Fibroblast of upper back skin (primary cell): ENCODE measurements around the gene ENPEP.
"Not testable (repeated sequence)": the region's sequence is repeated elsewhere in the genome, so short reads cannot be mapped to it uniquely, and the experiment has no call there.

Source experiments
- DNase-seq: peaks from one replicate; pipeline ENCODE4 v3.0.0-alpha.2; 2013

The ENPEP gene

DNA sequence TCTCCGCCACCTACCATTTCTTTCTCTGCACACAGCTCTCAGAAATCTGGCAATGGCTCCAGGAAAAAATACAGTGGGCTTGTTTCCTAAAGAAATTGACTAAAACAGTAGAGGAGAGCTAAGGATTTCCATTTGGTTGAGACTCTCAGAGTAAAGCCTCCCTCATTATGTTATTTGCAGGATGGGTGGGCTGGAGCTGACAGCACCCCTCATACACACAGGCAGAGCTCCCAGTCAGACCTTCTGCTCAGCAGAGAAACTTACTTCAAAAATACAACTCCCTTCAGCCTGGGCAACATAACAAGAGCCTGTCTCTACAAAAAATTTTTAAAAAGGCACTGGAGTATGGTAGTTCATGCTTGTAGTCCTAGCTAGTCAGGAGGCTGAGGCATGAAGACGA is 44.9 kb downstream of the ENPEP start:
- DNase-seq: no peak

DNA sequence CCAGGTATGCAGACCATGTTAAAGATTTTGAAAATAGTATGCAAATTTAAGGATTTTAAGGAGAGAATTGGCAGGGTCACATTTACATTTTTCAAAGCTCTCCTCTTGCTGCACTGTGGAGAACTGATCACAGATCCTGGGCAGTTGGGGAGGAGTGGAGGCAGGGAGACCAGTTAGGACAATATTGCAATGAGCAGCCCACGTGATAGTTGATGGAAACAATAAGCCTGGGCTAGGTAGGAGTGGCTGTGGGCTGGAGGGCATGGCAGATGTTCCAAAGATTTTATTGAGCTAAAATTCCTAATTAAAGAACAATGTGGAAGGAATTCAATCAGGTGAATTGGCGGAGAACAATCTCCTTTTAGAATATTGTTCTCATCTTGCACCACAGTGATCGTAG is 50.6 kb downstream of the ENPEP start:
- no peak for DNase-seq

DNA sequence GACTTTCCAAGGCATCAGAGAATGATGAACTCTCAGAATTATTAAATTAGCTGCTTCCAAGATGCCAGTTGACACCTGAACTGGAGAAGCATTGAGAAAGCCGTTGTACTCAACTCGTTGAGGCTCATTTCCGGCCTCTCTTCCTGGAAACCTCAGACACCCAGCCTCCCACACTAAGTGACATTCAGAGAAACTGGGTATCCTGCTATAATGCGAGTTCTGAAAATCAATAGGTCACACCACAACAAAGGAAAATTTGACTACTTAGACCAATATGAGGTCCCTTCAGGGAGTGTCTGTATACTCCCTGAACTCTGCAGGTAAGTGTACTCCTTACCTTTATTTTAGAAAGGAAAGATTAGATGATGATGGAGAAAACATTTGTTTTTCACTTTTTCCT is 51.2 kb downstream of the ENPEP start:
- DNase-seq: no peak

DNA sequence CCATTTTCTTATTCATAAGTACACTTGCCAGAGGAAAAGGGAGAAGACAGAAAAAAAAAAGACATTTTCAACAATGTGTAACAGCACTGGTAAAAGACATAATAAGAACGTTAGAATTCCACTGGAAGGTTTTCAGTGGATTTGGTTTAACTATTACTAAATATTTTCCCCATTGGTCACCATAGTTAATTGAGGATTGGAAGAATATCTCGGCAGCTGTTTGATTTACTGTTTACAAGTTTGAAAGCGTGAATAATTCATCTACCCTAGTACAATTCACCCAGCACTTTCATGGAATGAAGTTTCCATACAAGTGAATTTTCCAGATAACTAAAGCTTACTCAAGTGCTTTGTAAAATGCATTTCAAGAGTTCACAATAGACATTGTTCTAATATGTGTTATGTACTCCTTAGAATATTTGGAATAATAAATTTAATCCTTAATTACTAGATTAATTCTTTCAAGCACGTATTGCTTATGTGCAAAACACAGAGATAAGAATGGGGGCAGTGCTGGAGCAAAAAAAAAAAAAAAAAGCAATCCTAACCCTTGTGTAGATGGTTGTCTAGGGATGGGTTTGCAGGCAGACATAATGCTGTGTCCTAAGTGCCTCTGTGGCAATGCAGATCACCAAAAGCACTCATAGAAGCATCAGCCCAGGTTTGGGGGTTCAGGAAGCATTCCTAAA is 57.1 kb downstream of the ENPEP start:
- DNase-seq: peak; percentile 9

DNA sequence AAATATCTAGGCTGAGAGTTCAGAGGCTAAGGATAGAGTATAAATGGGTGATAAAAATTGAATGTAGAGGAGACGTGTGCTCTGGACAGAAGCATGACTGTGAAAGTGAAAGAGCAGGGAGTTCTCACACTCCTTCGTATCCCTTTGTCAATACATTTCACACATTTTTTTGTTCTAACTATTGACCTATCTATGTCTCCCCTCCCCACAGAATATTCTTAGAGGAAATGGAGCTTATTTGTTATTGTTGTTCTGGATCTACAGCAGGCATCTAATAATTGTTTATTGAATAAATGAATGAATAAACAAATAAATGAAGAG is 57.6 kb downstream of the ENPEP start:
- DNase-seq: no peak

DNA sequence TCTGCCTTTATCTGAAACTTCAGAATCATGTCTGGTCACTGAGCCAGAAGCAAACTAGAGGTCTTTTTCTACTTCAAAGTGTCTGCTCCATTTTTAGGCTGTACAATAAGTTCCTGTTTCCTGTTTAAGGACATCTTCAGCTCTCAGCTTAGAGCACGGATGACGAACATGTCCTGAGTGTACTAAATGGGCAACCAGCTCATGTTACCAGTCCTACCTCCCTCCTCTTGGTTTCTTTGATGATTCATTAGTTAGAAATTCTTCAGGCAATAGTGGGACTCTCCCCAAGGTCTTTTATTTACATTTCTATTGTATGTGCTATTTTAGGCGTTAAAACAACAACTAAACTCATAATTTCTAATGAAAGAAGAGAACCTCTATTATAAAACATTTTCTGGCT is 58.0 kb downstream of the ENPEP start:
- DNase-seq: peak; percentile 93

DNA sequence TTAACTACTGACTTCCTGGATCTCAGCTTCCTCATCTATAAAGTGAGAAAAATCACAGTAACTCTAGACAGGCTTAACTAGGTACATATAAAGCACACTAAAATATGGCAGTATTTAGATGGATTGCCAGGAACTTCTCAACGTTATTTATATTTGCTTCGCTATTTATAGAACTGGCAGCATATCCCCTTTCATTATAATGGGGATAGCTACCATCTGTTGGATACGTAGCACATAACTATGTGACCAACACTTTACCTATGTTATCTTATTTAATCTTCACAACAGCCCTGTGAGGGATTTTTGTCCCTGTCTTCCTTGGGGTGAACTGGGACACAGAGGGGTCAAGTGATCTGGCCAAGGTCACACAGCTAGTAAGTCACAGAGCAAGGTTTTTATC is 64.6 kb downstream of the ENPEP start:
- peak; percentile 61 for DNase-seq

DNA sequence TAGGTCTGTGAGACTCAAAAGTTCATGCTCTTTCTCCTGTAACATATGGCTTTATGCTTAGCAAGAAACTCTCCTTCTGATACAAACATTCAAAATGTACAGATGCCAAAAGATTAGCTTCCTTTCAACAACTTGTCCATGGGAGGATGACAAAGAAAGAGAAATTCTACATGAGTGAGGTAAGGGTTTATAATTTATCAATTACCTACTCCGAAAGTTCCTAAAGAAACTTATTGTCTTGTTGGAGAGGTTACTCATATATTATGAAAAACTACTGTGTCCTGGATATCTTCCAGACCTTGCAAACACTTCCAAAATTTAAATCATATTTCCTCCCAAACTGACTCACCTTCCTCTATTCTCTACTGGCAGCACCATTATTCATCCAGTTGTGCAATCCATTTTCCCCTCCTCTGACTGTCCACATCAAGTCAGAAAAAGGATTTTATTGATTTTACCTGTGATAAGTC is 65.1 kb downstream of the ENPEP start:
- peak; percentile 96 for DNase-seq

DNA sequence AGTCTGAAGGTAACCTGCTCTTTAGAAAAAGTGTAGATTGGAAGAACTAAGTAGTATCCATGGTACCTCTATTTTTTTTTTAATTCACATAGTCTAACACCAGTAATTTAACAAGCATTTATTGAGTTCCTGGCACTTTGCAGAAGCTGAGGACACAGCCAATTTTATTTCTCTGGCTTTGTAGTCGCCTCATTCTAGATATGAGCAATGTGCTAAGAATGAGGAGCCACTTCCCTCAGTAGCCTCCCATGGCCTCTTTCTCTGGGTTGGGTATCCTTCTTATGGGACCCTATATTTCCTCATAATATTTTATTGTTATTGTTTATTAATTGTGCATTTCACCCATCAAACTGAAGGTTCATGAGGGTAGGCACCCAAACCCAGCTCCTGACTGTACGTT is 67.6 kb downstream of the ENPEP start:
- peak; percentile 16 for DNase-seq

DNA sequence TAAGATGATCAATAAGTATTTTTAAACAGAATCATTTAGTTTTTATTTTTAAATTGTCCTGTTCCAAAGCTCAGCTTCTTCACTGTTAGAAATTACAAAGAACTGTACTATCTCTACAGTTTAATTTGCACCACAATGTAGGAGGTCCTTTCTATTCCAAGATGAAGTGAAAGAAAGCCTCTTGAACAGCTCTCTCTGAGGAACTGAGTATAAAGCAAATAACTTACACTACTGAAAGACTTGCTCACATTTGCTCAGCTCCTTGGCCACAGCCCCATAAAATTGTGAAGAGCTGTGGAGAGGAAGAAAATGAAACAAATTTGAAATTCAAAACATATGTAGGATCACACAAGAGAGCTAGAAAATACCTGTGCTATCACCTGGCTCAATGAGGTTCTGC is 68.6 kb downstream of the ENPEP start:
- DNase-seq: no peak

DNA sequence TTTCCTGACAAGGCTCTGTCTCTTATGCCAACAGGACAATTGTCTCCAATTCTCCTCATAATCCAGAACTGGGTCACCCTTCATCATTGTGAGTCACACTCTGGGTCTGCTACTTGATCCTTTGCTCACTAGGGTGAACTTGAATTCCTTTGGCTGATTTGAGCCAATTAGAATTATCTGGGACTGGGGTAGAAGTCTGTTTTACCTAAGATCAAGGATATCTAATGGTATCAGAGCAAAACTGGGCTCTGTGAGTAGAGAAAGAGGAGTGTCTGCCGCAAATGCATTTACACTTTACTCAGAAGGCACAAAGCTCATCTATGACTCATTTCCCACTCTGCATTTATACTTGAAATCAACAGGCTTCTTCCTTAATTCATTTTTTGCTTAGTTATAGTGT is 74.3 kb downstream of the ENPEP start:
- peak; percentile 12 for DNase-seq

DNA sequence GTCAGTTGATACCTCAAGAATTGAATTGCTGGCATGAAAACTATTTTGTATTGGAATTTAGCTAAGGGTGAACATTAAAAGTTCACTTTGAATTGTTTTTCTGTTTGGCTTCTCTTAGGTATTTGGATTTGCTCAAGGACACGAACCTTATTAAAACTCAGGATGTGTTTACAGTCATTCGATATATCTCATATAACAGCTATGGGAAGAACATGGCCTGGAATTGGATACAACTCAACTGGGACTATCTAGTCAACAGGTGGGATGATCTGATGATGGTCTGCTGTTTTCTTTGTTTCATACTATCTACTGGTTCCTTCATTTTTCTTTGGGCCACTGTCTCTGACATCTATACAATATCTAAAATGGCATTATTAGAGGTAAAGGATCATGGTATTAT is 77.2 kb downstream of the ENPEP start:
- DNase-seq: no peak

DNA sequence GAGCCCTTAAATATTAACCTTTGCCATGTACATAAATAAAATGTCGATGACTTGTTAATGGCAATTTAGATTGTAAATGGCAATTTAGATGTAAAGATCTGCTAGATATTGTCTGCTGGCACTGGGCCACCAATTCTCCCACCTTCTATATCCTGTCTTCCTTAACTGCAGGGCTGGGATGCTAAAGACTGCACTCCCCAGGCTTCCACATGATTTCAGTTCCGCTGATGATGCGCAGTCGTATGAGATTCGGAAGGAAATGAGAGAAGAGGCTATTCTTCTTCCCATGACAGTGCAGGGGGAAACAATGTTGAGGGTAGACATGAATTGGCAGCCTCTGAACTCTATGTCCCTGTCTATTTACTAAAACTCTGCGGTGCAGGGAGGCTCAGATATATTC is 91.3 kb downstream of the ENPEP start:
- DNase-seq: no peak

DNA sequence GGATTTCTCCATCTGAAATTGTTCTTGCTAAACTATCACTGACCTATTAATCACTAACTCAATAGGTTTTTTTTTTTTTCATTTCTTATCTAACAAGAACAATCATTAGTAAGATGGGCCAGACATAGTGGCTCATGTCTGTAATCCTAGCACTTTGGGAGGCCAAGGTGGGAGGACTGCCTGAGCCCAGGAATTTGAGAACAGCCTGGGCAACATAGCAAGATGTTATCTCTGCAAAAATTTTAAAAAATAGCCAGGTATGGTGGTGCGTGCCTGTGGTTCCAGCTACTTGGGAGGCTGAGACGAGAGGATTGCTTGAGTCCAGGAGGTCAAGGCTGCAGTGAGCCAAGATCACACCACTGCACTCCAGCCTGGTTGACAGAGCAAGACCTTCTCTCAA is 100.7 kb downstream of the ENPEP start:
- DNase-seq: not testable (repeated sequence)

DNA sequence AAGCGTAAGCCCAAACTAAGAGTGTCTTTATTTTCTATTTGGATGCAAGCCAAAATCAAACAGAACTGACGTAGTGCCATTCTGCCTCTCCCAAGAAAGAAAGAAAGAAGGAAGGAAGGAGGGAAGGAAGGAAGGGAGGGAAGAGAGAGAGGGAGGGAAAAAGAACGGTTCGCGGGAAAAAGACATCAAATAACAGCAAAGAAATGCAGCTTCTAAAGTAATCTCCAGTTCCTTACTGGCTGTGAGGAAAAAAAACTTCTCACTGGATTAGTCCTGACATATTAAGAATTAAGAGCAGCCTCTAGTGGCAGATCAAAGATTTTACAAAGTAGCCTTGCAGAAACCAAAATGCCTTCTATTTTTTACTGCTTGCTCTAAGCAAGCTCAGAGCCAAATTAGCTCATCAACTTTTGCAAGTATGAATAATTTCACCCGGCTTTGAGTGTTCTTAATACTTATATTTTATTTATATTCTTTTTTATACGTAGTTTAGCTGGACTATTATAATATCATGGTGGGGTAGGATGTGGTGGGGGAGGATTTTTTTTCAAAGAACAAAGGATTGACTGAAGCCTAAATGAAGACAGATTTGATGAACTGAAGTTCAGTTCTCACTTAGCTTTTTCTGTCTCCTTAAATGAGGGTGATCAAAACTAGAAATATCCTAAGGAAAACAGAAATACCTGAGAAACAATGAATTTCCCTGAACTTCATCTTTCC is 110.3 kb downstream of the ENPEP start:
- peak; percentile 73 for DNase-seq

DNA sequence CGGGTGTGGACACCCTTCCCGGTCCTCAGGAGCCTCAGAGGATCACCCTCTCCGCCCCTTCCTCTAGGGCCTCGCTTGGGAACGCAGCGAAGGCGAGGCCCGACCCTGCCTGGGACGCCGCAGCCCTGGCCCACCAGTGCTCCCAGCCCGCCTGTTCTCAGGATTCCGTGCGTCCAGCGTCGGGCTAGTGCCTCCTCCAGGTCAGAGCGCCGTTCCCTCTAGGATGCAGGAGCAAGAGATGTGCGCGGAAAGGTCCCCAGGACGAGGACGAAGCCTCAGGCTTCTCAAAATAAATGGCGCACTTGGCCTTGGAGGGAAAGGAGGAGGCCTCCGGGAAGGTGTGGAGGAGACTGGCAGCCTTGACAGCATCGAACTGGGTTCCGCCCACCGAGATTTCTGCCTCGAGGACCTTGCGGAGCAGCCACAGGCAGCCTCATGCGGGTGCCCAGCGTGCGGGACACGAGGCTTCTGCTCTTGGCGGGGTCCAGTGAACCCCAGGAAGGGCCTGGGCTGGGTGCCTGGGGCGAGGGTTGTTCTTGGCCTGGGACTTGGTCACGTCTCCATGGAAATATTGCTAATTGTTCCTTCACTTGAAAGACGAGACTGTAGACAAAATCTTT is 111.8 kb downstream of the ENPEP start:
- no peak for DNase-seq

DNA sequence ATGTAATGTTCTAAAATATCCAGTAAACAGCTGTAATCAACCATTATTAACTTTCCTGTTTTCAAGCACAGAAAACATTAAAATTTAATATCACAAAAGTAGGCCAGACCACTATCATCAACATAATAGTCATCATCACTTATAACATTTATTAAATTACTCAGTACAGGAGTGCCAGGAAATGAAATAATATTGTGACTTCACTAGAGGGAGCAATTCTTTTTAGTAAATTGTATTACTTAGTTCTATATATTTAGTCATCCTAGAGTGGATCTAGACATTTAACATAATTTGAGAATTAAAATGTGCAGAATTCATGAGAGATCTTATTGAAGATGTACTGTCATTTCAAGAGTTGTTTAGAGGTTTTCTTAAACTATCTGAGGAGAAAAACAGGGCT is 113.3 kb downstream of the ENPEP start:
- peak; percentile 7 for DNase-seq

DNA sequence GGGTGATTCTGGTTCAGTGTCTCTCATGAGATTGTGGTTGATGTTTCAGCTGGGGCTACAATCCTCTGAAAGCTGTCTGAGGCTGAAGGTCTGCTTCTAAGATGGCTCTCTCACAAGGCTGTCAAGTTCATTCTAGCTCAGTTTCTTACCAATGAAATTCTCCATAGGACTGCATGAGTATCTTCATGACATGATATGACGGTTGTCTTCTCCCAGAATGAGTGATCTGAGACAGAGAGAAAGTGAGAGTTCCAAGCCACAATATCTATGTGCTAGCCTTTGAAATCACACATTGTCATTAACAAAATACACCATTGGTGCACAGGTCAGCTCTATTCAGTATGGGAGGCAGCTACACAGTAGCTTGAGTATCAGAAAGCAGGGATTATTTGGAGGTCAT is 119.6 kb downstream of the ENPEP start:
- DNase-seq: no peak

DNA sequence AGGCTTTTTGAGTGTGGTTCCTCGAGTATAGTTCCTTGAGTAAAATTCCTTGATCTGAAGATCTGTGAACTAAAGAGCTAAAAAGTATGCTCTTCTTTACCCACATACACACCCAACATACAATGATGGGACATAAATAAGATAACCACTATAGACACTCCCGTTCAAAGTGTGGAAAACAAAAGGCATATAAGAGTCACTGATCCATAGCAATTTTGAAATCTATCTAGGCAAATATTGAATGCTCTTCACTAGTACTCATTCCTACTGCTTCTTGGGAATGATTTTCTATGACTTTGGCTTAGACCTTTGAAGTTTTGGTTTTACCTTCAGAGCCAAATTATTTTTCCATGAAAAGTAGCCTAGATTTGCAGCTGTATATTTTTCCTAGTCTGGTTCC is 120.5 kb downstream of the ENPEP start:
- no peak for DNase-seq

DNA sequence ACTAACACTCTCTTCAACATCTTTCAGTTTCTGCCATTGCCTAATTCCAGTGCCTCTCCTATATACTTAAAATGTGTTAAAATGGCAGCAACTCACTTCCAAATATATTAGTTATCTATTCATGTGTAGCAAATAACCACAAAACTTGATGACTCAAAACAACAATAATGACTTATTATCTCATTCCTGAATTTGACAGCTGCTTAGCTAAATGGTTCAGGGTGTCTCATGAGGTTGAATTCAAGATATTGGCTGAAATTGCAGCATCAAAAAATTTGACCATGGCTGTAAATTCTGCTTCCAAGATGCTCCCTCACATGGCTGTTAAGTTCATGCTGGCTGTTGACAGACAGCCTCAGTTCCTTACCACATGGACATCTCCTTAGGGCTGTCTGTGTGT is 121.6 kb downstream of the ENPEP start:
- no peak for DNase-seq

DNA sequence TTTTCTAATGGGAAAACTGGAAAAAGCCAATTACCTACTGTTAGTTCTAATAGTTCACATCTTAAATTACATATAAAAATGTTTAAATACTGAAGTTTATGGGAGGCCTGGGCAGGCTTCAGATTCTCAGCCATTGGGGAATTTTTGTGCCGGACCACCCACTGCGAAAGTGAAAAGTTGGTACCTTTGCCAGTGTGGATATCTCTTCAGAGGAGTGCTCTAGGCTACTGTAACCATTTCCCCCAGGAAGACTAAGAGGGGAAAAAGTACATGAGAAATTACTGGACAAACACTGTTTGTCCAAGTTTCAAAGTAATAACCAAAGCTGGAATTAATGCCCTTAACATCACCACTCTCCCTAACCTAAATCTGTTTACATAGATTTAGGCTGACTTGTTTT is 126.1 kb downstream of the ENPEP start:
- no peak for DNase-seq

DNA sequence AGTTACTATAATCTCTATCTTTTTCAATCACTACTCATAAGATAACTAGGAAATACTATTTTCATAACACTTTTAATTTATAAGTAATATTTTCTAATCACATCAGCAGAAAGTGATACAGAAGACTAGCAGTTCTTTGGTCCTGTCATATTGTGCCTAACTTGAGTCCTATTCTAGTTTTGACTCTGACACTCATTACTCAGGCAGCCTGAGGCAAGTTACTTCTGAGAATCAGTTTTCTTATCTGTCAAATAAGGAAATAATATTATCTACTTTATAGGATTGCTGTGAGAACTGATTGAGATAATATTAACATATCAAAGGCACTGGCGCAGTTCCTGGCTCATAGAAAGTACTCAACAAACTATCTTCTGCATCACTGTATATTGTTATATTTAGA is 129.1 kb downstream of the ENPEP start:
- DNase-seq: no peak

DNA sequence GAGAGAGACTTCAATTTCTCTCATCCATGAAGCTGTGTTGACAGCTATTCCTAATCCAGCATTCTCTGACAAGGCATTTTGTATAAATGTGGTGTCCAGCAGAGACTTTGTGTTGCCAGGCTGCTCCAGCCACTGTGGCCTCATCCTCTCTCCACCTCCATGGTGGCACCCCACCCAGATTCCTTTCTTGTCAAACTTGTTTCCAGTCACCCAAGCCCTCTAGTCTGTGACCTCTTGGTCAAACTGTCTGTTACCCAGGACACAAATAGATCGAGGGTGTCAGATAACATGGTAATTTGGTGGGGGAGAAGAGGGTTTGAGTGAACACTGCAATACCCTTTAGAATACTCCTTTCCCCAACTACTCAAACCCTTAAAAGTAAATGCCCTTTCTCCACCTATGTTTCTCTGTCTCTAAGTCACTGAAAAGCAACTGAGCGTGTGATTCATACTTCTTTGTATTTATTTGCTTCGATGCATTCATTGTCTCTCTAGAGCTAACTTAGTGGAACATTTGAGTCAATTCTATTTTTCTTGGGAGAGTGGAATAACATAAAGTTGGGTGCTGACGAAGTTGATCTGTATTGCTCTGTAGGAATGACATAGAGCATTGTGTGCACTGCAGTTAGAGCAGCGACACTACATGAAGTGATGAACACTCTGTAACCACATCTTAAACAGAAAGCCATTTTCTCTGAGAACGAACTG is 133.2 kb downstream of the ENPEP start:
- DNase-seq: no peak

DNA sequence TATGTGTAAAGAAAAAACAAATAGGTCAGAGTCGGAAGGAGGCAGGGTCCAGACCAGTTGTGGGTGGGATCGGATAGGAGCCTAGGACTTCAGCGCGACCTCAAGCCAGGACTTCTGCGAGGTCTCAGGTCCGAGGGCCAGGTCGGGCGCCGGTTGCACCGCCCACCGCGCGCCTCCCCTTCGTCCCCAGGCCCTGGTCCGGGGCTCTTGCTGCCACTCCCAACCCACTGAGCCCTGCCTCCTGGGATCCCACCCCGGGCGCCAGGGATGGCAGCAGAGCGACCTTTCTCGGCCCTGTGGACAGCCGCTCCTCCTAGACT is 134.6 kb downstream of the ENPEP start:
- no peak for DNase-seq
